CD1c-positive myeloid dendritic cell (primary cell): ENCODE measurements around the gene GNG7.
A peak's percentile ranks its signal among the peaks of the same experiment; 100 is the strongest.
"Not testable (repeated sequence)": the region's sequence is repeated elsewhere in the genome, so short reads cannot be mapped to it uniquely, and the experiment has no call there.

Source experiments
- DNase-seq: peaks from one replicate; pipeline ENCODE4 v3.0.0-alpha.2; 2016; ENCODE audit errors: extremely low spot score

GNG7 gene

DNA sequence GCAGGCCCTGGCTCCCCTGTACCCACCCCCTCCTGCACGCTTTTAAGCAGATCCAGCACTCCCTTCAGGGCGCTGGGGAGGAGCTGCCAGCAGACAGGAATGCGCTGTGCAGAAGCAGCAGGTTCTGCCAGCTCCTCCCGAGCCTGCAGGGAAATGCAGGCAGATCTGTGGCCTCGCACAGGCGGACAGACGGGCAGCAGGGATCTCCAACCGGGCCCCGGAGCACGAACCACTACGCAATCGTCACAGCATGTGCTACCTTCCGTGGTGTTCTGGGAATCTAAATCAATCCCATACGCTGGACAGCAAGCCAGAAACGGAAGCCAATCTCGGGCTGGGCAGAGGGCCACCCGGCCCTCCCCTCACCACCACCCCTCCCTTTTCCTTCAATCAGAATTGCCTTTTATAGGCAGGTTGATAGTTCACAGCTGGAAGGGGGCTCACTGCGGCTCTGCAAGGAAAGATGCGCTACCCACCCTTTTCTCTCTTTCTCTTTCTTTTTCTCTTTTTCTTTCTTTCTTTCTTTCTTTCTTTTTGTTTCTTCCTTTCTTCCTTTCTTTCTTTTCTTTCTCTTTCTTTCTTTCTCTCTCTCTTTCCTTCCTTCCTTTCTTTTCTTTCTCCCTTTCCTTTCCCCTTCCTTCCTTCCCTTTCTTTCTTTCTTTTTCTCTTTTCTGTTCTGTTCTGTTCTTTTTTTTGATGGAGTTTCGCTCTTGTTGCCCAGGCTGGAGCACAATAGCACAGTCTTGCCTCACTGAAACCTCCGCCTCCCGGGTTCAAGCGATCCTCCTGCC lies 99.9 kb downstream of the GNG7 start:
- no peak for DNase-seq

DNA sequence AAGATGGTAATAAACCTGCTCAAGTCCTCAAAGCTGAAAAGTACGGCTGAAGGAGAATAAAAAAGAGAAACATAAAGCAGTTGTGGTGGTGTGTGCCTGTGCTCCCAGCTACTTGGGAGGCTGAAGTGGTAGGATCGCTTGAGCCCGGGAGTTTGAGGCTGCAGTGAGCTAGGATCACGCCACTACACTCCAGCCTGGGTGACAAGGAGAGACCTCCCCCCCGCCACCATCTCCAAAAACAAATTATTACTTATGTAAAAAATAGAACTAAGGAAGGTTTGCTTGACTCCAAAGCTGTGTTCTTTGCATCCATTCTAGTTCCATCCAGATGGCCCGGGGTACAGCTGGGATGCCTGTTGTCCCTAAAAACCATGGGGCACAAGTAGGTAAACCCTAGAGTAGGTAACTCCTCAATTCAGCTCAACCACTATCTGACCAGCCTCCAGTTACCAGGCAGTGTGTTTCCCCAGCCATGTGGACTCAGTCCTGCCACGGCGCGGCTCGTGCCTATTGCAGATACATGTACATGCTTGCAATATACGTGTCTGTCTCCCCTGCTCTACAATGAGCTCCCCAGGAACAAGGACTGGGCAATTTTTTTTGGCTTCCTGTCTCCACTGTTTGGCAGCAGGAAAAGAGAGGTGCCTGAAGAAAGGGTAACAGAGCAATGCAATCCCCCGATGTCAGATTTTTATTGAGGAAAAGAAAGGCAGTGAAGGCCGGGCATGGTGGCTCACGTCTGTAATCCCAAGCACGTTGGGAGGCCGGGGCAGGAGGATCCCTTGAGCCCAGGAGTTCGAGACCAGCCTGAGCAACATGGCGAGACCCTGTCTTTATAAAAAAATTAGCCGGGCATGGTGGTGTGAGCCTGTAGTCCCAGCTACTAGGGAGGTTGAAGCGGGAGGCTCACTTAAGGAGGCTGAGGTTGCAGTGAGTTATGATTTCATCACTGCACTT lies 101.3 kb downstream of the GNG7 start:
- no peak for DNase-seq

DNA sequence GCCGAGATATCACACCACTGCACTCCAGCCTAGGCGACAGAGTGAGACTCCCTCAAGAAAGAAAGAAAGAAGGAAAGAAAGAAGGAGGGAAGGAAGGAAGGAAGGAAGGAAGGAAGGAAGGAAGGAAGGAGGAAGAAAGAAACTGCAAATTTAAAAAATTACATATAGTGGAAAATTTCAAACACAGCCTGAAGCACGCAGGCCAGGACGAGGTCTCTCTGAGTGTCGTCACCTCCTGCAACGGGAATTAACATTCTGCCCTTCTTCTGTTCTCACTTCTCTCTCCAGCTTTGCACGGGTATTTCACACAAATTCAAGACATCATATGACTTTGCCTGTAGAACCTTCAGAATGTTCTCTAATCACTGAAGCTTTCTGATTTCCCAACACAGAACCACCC lies 108.2 kb downstream of the GNG7 start:
- peak; percentile 42 for DNase-seq

GRCh38 chr19:2592824-2593223 lies 109.7 kb downstream of the GNG7 start:
- DNase-seq: no peak

- DNase-seq: no peak
These were observed 110.8 kb downstream of the GNG7 start for GRCh38 chr19:2591537-2592291.

DNA sequence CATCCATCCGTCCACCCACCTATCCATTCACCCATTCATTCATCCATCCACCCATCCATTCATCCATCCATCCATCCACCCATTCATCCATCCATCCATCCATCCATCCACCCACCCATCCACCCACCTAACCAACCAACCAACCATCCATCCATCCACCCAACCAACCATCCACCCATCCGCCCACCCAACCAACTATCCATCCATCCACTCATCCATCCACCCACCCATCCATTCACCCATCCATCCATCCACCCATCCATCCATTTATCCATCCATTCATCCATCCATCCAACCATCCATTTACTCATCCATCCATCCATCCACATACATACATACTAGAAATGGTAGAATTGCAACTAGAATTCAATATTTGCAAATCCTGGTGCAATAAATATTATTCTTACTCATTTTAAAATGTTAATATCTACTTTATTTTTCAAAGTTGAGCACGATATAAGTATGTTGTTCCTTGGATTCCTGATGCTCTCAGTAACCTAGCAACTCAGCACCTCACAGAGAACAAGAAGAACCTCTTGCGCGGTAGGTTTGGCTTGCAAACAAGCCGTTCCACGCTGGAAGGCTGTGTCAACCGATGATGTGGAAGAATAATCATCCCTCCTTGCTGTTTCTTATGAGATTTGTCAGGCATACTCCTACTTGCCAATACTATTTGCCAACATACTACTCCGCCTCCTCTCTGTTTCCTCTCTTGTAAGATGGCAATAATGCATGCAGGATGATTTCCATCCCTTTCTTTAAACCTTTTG lies 111.7 kb downstream of the GNG7 start:
- no peak for DNase-seq

DNA sequence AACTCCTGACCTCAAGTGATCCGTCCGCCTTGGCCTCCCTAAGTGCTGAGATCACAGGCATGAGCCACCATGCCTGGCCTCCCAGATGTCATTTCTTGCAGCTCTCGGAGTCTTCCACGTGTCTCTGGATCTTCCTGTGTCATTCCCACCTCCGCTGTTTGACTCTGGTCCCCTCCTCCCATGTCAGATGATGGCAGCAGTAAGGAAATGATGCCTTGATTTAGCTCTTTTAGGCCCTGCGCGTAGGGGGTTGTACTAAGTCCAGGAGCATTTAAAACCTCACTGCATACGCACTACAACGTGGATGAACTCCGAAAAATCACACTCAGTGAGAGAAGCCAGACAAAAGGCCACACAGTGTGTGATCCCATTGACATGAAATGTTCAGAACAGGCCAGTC lies 113.1 kb downstream of the GNG7 start:
- DNase-seq: no peak

GRCh38 chr19:2588081-2588777 lies 114.3 kb downstream of the GNG7 start:
- no peak for DNase-seq

DNA sequence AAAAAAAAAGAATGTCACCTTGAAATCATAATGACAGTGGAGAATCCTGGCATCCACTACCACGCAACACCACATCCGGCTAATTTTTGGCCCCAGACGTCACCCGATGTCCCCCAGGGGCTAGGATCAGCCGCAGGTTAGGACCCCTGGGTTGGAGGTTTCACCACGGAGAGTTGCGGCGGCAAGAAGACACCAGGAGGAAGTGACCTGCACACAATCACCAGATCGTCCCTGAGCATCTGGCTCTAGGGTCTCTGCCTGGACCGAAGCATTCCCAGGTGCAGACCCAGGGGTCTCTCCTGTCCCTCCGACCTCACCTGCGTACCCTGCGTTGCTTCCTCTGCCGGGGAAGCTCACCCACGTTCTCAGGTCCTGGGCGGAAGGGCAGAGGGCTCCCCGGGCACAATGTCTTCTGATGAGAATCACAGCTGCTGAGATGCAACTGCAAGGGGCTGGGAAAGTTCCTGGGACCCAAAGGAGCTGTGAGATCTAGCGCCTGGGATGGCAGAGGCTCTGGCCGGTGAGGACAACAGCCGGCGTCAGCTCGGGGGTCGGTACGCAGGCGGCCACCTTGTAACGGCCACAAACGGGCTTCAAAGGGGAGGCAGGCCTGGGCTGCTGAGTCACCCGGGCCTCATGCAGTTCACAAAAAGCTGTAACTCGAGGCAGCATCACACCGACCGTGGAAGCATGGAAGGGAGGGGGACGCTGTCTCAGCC lies 115.3 kb downstream of the GNG7 start:
- DNase-seq: no peak

DNA sequence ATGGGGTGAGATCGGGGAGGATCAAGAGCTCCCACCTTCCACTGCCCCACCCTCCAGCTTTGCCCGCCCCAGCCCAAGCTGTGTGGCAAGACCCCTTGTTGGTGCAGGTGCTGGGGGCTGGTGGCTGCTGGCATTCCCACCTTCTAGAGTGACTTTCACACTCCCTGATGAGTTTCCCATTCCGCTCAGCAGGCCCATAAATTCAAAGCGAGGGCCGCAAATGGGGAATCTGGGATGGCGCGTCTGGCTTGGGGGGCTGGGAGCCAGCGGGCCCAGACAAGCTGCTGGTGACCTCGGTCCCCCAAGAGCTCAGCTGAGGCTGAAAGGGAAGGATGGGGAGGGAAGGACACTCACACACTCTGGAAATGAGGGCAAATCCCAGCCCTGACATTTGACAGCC lies 116.3 kb downstream of the GNG7 start:
- no peak for DNase-seq

- no peak for DNase-seq
These were observed 118.5 kb downstream of the GNG7 start for GRCh38 chr19:2584002-2584401.

DNA sequence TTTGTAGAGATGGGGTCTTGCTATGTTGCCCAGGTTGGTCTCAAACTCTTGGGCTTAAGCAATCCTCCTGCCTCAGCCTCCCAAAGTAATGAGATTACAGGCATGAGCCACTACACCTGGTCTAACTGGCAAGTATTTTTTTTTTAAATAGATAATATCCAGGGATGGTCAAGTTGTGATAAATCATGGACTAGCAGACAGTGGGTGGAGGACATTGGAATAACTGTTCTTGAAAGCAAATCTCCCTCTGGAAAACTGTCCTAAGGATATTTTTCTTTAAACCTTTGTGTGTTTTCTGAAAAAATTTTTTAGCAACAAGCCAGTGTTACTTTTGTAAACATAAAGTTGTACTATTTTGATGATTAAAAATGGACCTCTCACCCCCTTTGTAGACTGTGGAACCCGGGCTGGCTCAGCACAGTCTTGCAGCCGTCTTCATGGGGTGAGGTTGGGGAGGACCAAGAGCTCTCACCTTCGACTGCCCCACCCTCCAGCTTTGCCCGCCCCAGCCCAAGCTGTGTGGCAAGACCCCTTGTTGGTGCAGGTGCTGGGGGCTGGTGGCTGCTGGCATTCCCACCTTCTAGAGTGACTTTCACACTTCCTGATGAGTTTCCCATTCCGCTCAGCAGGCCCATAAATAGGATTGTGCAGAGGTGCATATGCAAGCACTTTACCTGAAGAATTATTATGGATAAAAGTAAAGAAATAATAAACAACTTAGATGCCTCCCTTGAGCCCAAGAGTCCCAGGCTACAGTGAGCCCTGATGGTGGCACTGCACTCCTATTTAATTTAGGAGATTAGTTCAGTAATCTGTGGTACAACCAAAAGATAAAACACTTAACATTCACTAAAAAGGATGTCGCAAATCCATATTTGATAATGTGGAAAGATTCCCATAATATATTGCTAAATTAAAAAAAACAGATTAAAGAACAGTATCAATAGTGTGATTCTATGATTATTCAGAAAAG lies 119.2 kb downstream of the GNG7 start:
- DNase-seq: no peak

GRCh38 chr19:2580396-2580795 lies 122.1 kb downstream of the GNG7 start:
- DNase-seq: not testable (repeated sequence)

- no peak for DNase-seq
These were observed 122.7 kb downstream of the GNG7 start for GRCh38 chr19:2579678-2580280.

DNA sequence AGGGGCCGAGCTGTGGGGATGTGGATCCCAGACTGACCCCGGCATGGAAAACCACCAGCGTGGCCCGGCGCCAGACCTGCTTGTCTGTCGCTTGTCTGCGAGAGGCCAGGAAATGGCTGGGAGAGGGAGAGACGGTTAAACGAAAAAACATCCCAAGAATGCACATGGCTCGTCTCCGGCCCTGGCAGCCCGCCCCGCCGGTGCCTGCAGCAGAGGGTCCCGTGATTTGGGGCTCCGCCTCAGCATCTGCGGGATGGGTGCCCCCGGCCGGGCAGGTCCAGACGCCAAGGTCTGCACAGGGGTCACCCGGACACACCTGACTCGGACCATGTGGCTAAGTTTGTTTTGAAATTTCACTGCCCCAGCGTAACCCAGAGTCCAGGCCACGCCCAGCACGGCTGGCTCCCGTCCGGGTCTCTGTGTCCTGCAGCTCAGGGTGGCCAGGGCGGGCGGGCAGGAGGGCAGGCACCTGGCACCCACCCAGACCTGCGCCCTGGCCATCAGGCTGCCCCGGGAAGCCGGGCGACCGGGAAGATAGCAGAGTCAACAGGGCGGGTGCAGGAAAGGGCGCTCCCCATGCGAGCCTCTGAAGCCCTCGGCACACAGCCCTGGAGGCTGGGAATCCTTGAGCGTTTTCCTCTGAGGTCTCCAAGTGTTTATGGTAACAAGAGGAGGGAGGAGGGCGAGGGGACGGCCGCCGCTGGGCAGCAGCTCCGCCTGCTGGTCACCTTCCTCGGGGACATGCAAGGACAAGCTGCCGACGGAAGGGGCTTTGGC lies 123.4 kb downstream of the GNG7 start:
- peak; percentile 75 for DNase-seq

DNA sequence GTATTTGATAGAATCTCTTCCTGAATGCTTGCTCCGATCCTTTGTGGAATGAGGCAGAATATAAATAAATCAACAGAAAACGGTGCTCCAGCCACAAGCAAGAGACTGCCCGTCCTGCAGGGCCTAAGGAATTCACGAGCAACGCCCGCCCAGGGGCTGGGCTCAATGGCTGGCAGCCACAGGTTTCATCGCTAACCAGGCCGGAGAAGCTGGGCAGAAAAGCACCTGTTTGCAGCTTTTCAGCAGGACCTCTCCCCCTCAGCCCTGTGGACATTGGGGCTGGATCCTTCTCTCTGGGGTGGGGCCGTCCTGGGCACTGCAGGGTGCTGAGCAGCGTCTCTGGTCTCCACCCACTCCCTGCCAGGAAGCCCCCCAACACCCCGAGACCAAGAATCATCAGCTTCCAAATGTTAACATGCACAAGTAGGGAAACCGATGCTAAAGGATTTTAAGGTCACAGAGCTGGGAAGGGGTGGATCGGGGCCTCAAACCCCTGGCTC lies 124.1 kb downstream of the GNG7 start:
- no peak for DNase-seq

GRCh38 chr19:2577722-2578335 lies 124.7 kb downstream of the GNG7 start:
- DNase-seq: no peak
